ENCODE results near the gene PTPN5.

DNA sequence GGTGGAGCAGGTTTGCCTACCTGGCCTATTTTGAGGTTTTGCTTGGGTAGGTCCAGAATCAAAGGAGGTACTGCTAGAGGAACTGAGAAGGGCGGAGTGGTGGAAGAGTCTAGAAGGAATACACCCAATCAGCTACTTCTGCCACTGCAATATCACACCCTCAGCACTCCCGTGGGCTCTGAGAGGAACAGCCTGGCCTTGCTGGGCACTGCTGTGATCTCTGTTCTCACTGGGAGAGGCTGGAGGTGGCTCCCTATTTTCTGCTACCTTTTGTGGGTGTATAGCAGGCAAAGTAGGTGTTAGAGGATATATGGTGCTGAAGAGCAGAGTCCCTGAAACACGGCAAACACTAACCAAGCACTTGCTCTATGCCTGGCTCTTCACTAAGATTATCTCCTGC is 40.7 kb downstream of the PTPN5 start:
- TF ChIP-seq, protein P1, sequence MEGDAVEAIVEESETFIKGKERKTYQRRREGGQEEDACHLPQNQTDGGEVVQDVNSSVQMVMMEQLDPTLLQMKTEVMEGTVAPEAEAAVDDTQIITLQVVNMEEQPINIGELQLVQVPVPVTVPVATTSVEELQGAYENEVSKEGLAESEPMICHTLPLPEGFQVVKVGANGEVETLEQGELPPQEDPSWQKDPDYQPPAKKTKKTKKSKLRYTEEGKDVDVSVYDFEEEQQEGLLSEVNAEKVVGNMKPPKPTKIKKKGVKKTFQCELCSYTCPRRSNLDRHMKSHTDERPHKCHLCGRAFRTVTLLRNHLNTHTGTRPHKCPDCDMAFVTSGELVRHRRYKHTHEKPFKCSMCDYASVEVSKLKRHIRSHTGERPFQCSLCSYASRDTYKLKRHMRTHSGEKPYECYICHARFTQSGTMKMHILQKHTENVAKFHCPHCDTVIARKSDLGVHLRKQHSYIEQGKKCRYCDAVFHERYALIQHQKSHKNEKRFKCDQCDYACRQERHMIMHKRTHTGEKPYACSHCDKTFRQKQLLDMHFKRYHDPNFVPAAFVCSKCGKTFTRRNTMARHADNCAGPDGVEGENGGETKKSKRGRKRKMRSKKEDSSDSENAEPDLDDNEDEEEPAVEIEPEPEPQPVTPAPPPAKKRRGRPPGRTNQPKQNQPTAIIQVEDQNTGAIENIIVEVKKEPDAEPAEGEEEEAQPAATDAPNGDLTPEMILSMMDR (conservative IDR thresholded peaks at IDR 0.05): no peak
- no peak for TF ChIP-seq EZH2 (IDR thresholded peaks at IDR 0.05; ENCODE audit: low read depth)

All from PC-9 (cell line).